Endothelial cell of umbilical vein (primary cell): ENCODE results near the gene CCDC73. TPM values are rescaled to one million over a fixed set of nuclear protein-coding genes. Genes with fewer than 3 reads are reported as not detected.

Experiments used
- BruUV-seq: library from RNA; stranded (reverse); fragments of 400-500 nt; replicated peaks from 2 replicates; lab custom pipeline; 2021; lab: Mats Ljungman, UMichigan
- CTCF ChIA-PET: fragments of 300-600, 350-600 bp; sonication (Branson Sonifier 250); formaldehyde crosslinking; loops from one replicate; lab custom pipeline; 2021; ENCODE audit warnings: antibody characterized with exemption, inconsistent platforms; lab: Charles Lee
- POLR2A ChIA-PET: fragments of 300-600, 350-600 bp; sonication (Branson Sonifier 250); formaldehyde crosslinking; loops from one replicate; lab custom pipeline; 2021; ENCODE audit warnings: antibody characterized with exemption, inconsistent platforms; lab: Charles Lee
- DNase-seq: peaks from one replicate; pipeline ENCODE4 v3.0.0-alpha.2; 2011; ENCODE audit warnings: low read depth, low spot score
- FAIRE-seq: peaks from 2 replicates; lab custom pipeline; 2011; peaks lifted over from hg19 to GRCh38; lab: Jason Lieb, UNC
- H2AFZ ChIP-seq: 2 replicates; pipeline ENCODE4 v1.6.0; 2012; ENCODE audit warnings: low read depth, low read length, control low read depth, inconsistent platforms
- H3K27ac ChIP-seq: 2 replicates; pipeline ENCODE4 v1.5.1; 2011; ENCODE audit warnings: low read depth, mild to moderate bottlenecking, control low read depth, low read length, moderate library complexity; ENCODE audit not compliant: insufficient read depth
- H3K27me3 ChIP-seq, 2 experiments: 2 replicates each; pipeline versions ENCODE4 v1.6.0 to v1.6.1; 2011; ENCODE audit warnings: low read length in 2 of 2, mixed read lengths in 1 of 2; ENCODE audit not compliant: control insufficient read depth in 2 of 2, insufficient read depth in 2 of 2
- H3K36me3 ChIP-seq, 2 experiments: 2 replicates in 1 of 2; 3 replicates in 1 of 2; pipeline ENCODE4 v1.5.1; 2011; ENCODE audit warnings: low read length in 2 of 2, mild to moderate bottlenecking in 1 of 2, moderate library complexity in 1 of 2; ENCODE audit not compliant: control insufficient read depth in 2 of 2, insufficient read depth in 2 of 2; ENCODE audit errors: extremely low read depth in 1 of 2
- H3K4me1 ChIP-seq: 3 replicates; pipeline ENCODE4 v1.5.1; 2011; ENCODE audit warnings: mild to moderate bottlenecking, low read length; ENCODE audit not compliant: control insufficient read depth, insufficient read depth; ENCODE audit errors: extremely low read depth
- H3K4me2 ChIP-seq: 2 replicates; pipeline ENCODE4 v1.6.1; 2011; ENCODE audit warnings: low read length, control low read depth, mixed read lengths; ENCODE audit not compliant: insufficient read depth
- H3K4me3 ChIP-seq, 3 experiments: fragments of 200-600 bp in 1 of 3; sonication (generic), shearing (Covaris generic) in 1 of 3; replicated peaks in 1 of 3; 2 replicates each; pipeline ENCODE4 v1.5.1; 2011 to 2016; ENCODE audit warnings: control low read depth in 3 of 3, low read length in 3 of 3, mild to moderate bottlenecking in 2 of 3, inconsistent platforms in 1 of 3, low read depth in 1 of 3, moderate library complexity in 1 of 3; ENCODE audit not compliant: insufficient read depth in 1 of 3
- H3K79me2 ChIP-seq: 2 replicates; pipeline ENCODE4 v1.6.0; 2012; ENCODE audit warnings: low read length, inconsistent platforms; ENCODE audit not compliant: control insufficient read depth, insufficient read depth
- H3K9ac ChIP-seq: replicated peaks from 2 replicates; pipeline ENCODE3; 2011; ENCODE audit warnings: low read length, control low read depth; ENCODE audit not compliant: insufficient read depth; ENCODE audit errors: extremely low read depth
- H3K9me1 ChIP-seq: replicated peaks from 3 replicates; pipeline ENCODE4 v1.6.0; 2011; ENCODE audit warnings: mild to moderate bottlenecking, low read length; ENCODE audit not compliant: control insufficient read depth, insufficient read depth; ENCODE audit errors: extremely low read depth
- H3K9me3 ChIP-seq: replicated peaks from 2 replicates; pipeline ENCODE4 v1.5.1; 2012; ENCODE audit warnings: low read length, inconsistent platforms; ENCODE audit not compliant: control insufficient read depth, insufficient read depth
- H4K20me1 ChIP-seq: replicated peaks from 2 replicates; pipeline ENCODE3; 2011; ENCODE audit warnings: mild to moderate bottlenecking, low read length; ENCODE audit not compliant: control insufficient read depth, insufficient read depth; ENCODE audit errors: extremely low read depth
- EZH2 ChIP-seq: IDR thresholded peaks from 2 replicates; pipeline ENCODE4 v1.6.1; 2012; ENCODE audit warnings: borderline replicate concordance, low read depth, mild to moderate bottlenecking, moderate library complexity, low read length, inconsistent platforms; ENCODE audit not compliant: severe bottlenecking
- GATA2 ChIP-seq: IDR thresholded peaks from 2 replicates; pipeline ENCODE4 v1.7.0; 2011; ENCODE audit warnings: low read depth, mild to moderate bottlenecking, moderate library complexity, mixed read lengths, low read length; ENCODE audit not compliant: insufficient read length, insufficient read depth
- JUN ChIP-seq: IDR thresholded peaks from 2 replicates; pipeline ENCODE4 v1.6.1; 2011; ENCODE audit warnings: borderline replicate concordance, low read depth; ENCODE audit not compliant: insufficient read length, insufficient read depth
- MYC ChIP-seq: IDR thresholded peaks from one replicate; pipeline ENCODE4 v1.6.1; 2011; ENCODE audit warnings: mild to moderate bottlenecking, low read depth, low read length
- POLR2A ChIP-seq: IDR thresholded peaks from 2 replicates; pipeline ENCODE4 v1.6.1; 2012; ENCODE audit warnings: low read depth, mild to moderate bottlenecking, control low read depth, low read length
- POLR2AphosphoS5 ChIP-seq: IDR thresholded peaks from 2 replicates; pipeline ENCODE4 v1.6.1; 2012; ENCODE audit warnings: low read depth, mild to moderate bottlenecking, control low read depth, low read length, moderate library complexity; ENCODE audit not compliant: insufficient read depth
- dilution Hi-C: fragments of 300-500 bp; cut with MboI; formaldehyde crosslinking; loops from one replicate; pipeline ENCODE4 v1.15.0; 2019; ENCODE audit warnings: low sequenced_read_pairs; ENCODE audit not compliant: extremely low pct_ligation_motif_present
- intact Hi-C: fragments of 100-400 bp; cut with micrococcal nuclease; formaldehyde crosslinking; loops from one replicate; pipeline ENCODE4 v1.10.0; 2022
- polyA plus RNA-seq, 4 experiments: library from polyadenylated mRNA; depleted of rRNA in 3 of 4; stranded (reverse) in 3 of 4; unstranded in 1 of 4; fragments of >200 nt; gene quantifications; 2 replicates each; pipeline versions ENCODE4 v1.2.1 to v1.2.3, GENCODE V29; 2011 to 2012; ENCODE audit warnings: missing spikeins in 1 of 4
- total RNA-seq: library from RNA; stranded (reverse); gene quantifications from 2 replicates; pipeline ENCODE4 v1.2.3, GENCODE V29; 2021
- TF ChIP-seq, protein P1 (sequence below): IDR thresholded peaks from 2 replicates; pipeline ENCODE4 v1.6.1; 2011; ENCODE audit not compliant: insufficient read depth, insufficient read length
- TF ChIP-seq, protein P2 (sequence below), 2 donors: IDR thresholded peaks; 1 replicate in 1 of 2; 2 replicates in 1 of 2; pipeline ENCODE4 v1.5.1; 2011; ENCODE audit warnings: low read length in 2 of 2, mild to moderate bottlenecking in 2 of 2, moderate library complexity in 2 of 2, control low read depth in 1 of 2, inconsistent platforms in 1 of 2, low read depth in 1 of 2; ENCODE audit not compliant: insufficient read depth in 1 of 2; ENCODE audit errors: extremely low read depth in 1 of 2

CCDC73 gene
- total and polyA plus RNA-seq, 2 donors (not counting 3 experiments of a cell fraction or from before 2014, with no cell fraction given): not detected

DNA sequence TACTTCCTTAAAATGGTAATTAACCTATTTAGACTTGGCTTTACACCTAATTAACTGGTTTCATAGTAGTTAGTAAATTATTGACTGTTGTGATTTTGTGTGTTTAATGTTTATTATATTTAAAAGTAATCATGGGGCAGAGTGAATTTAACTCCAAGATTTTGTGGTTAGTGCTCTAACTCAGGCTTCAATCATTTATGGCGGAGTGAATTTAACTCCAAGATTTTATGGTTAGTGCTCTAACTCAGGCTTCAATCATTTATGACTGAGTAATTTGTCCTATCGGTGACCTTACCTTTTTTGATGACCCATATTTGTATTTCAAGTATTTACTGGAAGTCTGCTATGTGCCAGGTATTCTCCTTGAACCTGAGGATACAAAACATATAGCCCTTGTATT lies 42.5 kb upstream of the CCDC73 start:
- POLR2A ChIA-PET: no interaction called here
- BruUV-seq: no TSS peak
- H3K9me3 ChIP-seq: no peaks in the 10 kb centered on the region
- H4K20me1 ChIP-seq: no peaks in the 10 kb centered on the region
- H3K9me1 ChIP-seq: no peaks in the 10 kb centered on the region
- no peaks in the 10 kb centered on the region for H3K79me2 ChIP-seq
- TF ChIP-seq, protein P1, sequence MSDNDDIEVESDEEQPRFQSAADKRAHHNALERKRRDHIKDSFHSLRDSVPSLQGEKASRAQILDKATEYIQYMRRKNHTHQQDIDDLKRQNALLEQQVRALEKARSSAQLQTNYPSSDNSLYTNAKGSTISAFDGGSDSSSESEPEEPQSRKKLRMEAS: no peak
- TF ChIP-seq POLR2AphosphoS5 (no peak), MYC (no peak), POLR2A (no peak), GATA2 (no peak)
- TF ChIP-seq, protein P2, sequence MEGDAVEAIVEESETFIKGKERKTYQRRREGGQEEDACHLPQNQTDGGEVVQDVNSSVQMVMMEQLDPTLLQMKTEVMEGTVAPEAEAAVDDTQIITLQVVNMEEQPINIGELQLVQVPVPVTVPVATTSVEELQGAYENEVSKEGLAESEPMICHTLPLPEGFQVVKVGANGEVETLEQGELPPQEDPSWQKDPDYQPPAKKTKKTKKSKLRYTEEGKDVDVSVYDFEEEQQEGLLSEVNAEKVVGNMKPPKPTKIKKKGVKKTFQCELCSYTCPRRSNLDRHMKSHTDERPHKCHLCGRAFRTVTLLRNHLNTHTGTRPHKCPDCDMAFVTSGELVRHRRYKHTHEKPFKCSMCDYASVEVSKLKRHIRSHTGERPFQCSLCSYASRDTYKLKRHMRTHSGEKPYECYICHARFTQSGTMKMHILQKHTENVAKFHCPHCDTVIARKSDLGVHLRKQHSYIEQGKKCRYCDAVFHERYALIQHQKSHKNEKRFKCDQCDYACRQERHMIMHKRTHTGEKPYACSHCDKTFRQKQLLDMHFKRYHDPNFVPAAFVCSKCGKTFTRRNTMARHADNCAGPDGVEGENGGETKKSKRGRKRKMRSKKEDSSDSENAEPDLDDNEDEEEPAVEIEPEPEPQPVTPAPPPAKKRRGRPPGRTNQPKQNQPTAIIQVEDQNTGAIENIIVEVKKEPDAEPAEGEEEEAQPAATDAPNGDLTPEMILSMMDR (IDR thresholded peaks at IDR 0.05; ENCODE audit: extremely low read depth in 1 of 2, insufficient read depth in 1 of 2, low read depth in 1 of 2, low read length in 2 of 2): no peak
- H3K9ac ChIP-seq: no peak overlapping the region
- H3K27ac ChIP-seq: no peak overlapping the region
- no peak for DNase-seq
- no peak overlapping the region for H2AFZ ChIP-seq
- H3K36me3 ChIP-seq: no peaks in the 10 kb centered on the region
- H3K4me3 ChIP-seq: no peak overlapping the region
- peaks cover 2 to 5% of the 10 kb centered on the region in 2 experiments for H3K27me3 ChIP-seq
- intact Hi-C loops: no loop called here
- H3K4me2 ChIP-seq: no peak overlapping the region
- no peaks in the 10 kb centered on the region for H3K4me1 ChIP-seq
- CTCF ChIA-PET: no interaction called here
- dilution Hi-C loops: no loop called here
- no peak for FAIRE-seq

- BruUV-seq: no TSS peak
- Histone ChIP-seq H3K4me3 (no peak overlapping the region), H4K20me1 (no peaks in the 10 kb centered on the region), H3K27me3 (peaks cover 16 to 30% of the 10 kb centered on the region in 2 experiments), H3K27ac (no peak overlapping the region), H3K79me2 (no peaks in the 10 kb centered on the region), H3K9ac (no peak overlapping the region), H3K36me3 (no peaks in the 10 kb centered on the region), H3K9me3 (no peaks in the 10 kb centered on the region), H3K4me2 (no peak overlapping the region), H3K9me1 (no peaks in the 10 kb centered on the region), H2AFZ (no peak overlapping the region), H3K4me1 (peaks cover 8% of the 10 kb centered on the region)
- intact Hi-C loops: no loop called here
- ChIA-PET CTCF (interaction anchor here (1.4 kb wide), 1 partner anchor 24 kb away, joined by 7 read pairs; no protein-coding TSS in a partner anchor), POLR2A (no interaction called here)
- no peak for FAIRE-seq
- dilution Hi-C loops: no loop called here
- no peak for TF ChIP-seq JUN
- TF ChIP-seq GATA2: no peak
- TF ChIP-seq POLR2A: no peak
- TF ChIP-seq, protein P2 (IDR thresholded peaks at IDR 0.05; ENCODE audit: extremely low read depth in 1 of 2, insufficient read depth in 1 of 2, low read depth in 1 of 2, low read length in 2 of 2): no peak
- TF ChIP-seq, protein P1: no peak
- no peak for TF ChIP-seq EZH2
- no peak for DNase-seq
These were observed 39.5 kb upstream of the CCDC73 start for GRCh38 chr11:32833921-32834320.
